Activated naive CD8-positive, alpha-beta T cell treated with anti-CD3 and anti-CD28 coated beads for 36 hours (primary cell): ENCODE data around the gene MPIG6B. TPM values are rescaled to one million over a fixed set of nuclear protein-coding genes. Genes with fewer than 3 reads are reported as not detected.
A peak's percentile ranks its signal among the peaks of the same experiment; 100 is the strongest.

ENCODE experiments used
- DNase-seq: peaks from one replicate; pipeline ENCODE4 v3.0.0; 2021
- H3K27ac Mint-ChIP-seq: one replicate; pipeline ENCODE4 v1.8.0; 2022; ENCODE audit warnings: mild to moderate bottlenecking, moderate library complexity, mixed read lengths
- H3K27me3 Mint-ChIP-seq: one replicate; pipeline ENCODE4 v1.8.0; 2022; ENCODE audit warnings: mild to moderate bottlenecking, mixed read lengths
- H3K36me3 Mint-ChIP-seq: one replicate; pipeline ENCODE4 v1.8.0; 2021; ENCODE audit warnings: mild to moderate bottlenecking, mixed read lengths
- H3K4me1 Mint-ChIP-seq: one replicate; pipeline ENCODE4 v1.8.0; 2021; ENCODE audit warnings: mixed read lengths
- H3K4me3 Mint-ChIP-seq: one replicate; pipeline ENCODE4 v1.8.0; 2022; ENCODE audit warnings: mild to moderate bottlenecking, moderate library complexity, mixed read lengths
- H3K9me3 Mint-ChIP-seq: one replicate; pipeline ENCODE4 v1.8.0; 2022; ENCODE audit warnings: mixed read lengths
- total RNA-seq, 2 experiments: library from RNA; stranded (reverse); gene quantifications; one replicate each; pipeline ENCODE4 v1.2.3, GENCODE V29; 2021

Gene MPIG6B, protein sequence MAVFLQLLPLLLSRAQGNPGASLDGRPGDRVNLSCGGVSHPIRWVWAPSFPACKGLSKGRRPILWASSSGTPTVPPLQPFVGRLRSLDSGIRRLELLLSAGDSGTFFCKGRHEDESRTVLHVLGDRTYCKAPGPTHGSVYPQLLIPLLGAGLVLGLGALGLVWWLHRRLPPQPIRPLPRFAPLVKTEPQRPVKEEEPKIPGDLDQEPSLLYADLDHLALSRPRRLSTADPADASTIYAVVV
- under 1 TPM; 0.16 to 0.56 TPM for total RNA-seq

DNA sequence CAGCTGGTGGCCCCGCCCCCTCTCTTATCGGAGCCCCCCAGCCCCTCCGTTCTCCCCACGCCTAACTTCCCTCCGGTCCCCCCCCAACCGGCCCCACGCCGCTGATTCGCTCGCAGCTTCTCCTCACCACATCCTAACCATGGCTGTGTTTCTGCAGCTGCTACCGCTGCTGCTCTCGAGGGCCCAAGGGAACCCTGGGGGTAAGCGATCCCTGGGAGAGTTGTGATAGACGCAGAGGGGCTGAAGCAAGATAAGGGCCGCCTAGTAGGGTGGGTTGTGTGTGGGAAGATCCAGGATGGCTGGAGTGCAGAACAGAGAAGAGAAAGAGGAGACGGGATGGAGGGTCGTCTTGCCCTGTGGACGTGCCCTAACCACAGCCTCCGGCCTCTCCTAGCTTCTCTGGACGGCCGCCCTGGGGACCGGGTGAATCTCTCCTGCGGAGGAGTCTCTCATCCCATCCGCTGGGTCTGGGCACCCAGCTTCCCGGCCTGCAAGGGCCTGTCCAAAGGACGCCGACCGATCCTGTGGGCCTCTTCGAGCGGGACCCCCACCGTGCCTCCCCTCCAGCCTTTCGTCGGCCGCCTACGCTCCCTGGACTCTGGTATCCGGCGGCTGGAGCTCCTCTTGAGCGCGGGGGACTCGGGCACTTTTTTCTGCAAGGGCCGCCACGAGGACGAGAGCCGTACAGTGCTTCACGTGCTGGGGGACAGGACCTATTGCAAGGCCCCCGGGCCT, at the start of gene MPIG6B:
TSS of gene MPIG6B (plus strand) at position 129 of the 735 bp plus-strand sequence. CDS start at position 140, 11 bp downstream.
- Mint-ChIP-seq H3K9me3 (no peaks in the 10 kb centered on the region), H3K27me3 (no peaks in the 10 kb centered on the region), H3K4me3 (peak within 1 kb of the TSS; percentile 12), H3K36me3 (peaks cover 4% of the 10 kb centered on the region), H3K27ac (no peak within 1 kb of the TSS), H3K4me1 (peaks cover 23% of the 10 kb centered on the region)
- DNase-seq, result no peak

DNA sequence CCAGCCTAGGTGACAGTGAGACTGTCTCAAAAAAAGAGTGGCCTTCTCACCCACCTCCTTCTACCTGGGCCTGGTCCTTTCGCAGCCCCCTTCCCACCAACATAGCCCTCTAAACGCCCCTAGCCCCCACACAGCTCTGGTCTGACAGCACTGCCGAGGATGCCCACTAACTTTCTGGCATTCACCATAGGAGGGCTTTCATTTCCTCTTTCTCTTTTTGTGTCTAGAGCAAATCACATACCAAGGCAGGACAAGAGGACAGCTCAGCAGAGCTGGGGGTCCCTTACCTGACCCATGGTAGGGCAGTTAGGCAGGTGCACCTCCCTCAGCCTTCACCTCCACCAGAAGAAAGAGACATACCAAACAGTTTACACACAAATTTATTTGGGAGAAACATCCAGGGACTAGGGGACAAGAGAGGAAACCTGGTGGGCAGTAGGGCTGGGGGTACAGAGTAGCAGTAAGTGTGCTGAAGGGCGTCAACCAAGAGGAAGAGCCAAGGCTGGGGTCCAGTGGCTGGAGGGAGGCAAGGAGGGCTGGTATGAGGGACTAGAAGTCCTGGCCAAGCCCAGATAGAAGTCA, 46.8 kb upstream of the MPIG6B start:
- no peaks in the 10 kb centered on the region for H3K9me3 Mint-ChIP-seq
- H3K36me3 Mint-ChIP-seq, result peaks cover 5% of the 10 kb centered on the region
- H3K27me3 Mint-ChIP-seq, result no peaks in the 10 kb centered on the region
- H3K4me3 Mint-ChIP-seq, result no peak overlapping the region
- H3K4me1 Mint-ChIP-seq, result peaks cover 9% of the 10 kb centered on the region
- no peak overlapping the region for H3K27ac Mint-ChIP-seq
- DNase-seq, result no peak

DNA sequence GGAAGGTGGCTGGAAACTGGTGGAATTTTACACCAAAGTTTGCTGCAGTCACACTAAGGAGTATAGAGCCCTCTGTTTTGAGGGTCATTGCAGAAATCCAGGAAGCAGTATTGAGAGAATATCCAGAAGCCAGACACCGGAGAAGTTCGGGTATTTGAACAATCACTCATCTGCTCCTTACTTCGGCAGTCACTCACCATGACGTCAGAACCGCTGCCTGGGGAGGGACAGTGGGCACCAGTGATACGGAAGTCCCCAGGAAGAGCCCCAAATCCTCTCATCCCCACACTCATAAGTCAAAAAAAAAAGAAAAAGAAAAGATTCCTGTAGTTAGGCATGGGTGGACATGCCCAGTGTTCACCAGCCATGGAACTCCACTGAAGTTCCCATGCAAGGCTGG, 46.3 kb upstream of the MPIG6B start:
- H3K4me3 Mint-ChIP-seq, result no peak overlapping the region
- H3K27ac Mint-ChIP-seq, result no peak overlapping the region
- DNase-seq, result no peak
- no peaks in the 10 kb centered on the region for H3K27me3 Mint-ChIP-seq
- H3K9me3 Mint-ChIP-seq, result no peaks in the 10 kb centered on the region
- H3K36me3 Mint-ChIP-seq, result peaks cover 7% of the 10 kb centered on the region
- H3K4me1 Mint-ChIP-seq, result peaks cover 14% of the 10 kb centered on the region

DNA sequence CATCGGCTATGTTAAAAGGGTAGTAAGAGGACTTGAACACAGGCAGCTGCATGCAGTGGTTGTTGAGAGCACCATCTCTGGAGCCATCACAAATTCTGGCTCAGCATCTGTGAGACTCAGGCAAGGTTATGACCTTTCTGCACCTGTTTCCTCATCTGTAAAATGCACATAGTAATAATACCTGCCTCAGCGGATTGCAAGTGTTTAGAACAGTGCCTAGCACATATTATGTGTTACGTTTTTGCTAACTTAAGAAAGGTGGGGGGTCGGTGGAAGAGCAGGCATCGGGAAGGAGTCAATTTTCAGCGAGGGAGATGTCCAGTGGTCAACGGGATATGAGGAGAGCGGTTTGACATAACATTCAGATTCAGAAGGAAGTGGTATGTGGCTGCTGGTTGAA, 45.2 kb upstream of the MPIG6B start:
- H3K27ac Mint-ChIP-seq, result no peak overlapping the region
- no peaks in the 10 kb centered on the region for H3K27me3 Mint-ChIP-seq
- no peaks in the 10 kb centered on the region for H3K9me3 Mint-ChIP-seq
- H3K4me1 Mint-ChIP-seq, result peaks cover 14% of the 10 kb centered on the region
- H3K4me3 Mint-ChIP-seq, result no peak overlapping the region
- no peak for DNase-seq
- H3K36me3 Mint-ChIP-seq, result peaks cover 2% of the 10 kb centered on the region

DNA sequence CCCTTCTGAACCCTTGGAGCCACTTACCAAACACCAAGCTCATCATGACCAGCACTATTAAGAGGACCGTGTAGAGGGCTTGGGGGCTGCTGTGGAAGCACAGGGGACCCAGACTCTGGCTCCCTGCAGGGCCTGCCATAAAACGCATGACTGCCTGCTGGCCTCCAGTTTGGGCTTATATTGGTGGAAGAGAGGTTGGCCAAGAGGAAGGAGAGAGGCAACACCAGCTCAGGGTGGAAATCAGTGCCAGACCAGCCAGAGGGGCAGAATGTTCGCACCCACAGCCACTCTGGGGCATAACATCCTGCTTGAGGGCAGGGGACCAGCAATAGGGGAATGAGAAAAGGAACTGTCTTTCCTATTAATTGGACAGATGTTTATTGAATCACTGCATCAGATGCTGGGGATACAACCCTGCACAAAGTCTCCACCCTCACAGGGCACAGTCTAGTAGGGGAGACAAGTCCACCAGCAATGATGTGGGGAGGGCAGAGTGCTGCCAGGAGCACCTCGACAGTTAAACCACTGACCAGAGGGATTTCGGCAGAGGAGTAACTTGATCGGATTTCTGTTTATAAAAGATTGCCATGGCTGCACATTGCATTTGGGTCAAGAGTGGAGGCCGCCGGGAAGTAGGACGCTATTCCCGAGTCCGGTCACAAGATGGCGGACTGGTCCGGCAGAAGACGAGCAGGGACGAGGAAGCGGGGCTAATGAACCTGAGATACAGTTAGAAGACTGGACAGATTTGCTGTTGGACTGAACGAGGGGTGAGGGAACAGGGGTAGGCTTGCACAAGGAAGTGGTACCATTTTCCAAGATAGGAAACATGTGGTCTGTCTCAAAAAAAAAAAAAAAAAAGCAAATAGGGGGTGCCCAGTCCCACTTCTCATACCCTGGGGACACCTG, 42.7 kb upstream of the MPIG6B start, which contains the start of gene LY6G5C:
TSS of gene LY6G5C (minus strand) at position 842 of the 909 bp plus-strand sequence. CDS start at position 148, 694 bp downstream.
- Mint-ChIP-seq H3K36me3 (peaks cover 2% of the 10 kb centered on the region), H3K9me3 (no peaks in the 10 kb centered on the region), H3K4me3 (peak within 1 kb of the TSS; percentile 65), H3K27me3 (no peaks in the 10 kb centered on the region), H3K27ac (peak within 1 kb of the TSS; percentile 8), H3K4me1 (peaks cover 14% of the 10 kb centered on the region)
- DNase-seq, result peak; percentile 61

DNA sequence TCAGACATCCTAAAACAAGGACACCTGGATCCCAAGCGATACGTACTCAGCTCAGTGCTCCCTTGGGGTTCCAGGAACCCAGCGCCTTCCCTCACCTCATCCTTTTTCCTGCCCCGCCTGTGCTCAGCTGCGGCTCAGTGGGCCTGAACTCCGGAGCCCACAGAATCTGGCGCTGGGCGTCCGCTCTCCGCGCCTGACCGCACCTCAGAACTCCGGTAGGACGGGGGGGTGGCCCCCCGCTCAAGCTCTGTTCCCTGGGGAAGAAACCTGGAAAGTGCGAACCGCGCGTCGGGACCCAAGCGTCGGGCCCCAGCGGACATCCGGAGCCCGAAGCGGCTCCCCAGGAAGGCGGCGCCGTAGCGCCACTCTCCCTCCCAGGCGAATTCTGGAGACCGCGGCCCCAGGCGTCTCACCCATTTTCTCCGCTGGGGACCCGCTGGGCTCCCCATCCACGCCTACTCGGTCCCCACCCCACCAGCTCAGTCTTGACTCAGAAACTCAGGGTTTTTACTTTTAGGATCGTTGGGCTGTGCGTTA, 42.0 kb upstream of the MPIG6B start:
- Mint-ChIP-seq H3K27ac (peak overlapping the region; percentile 8), H3K4me3 (peak overlapping the region; percentile 65), H3K4me1 (peaks cover 14% of the 10 kb centered on the region), H3K27me3 (no peaks in the 10 kb centered on the region), H3K9me3 (no peaks in the 10 kb centered on the region), H3K36me3 (peaks cover 6% of the 10 kb centered on the region)
- peak; percentile 64 for DNase-seq

DNA sequence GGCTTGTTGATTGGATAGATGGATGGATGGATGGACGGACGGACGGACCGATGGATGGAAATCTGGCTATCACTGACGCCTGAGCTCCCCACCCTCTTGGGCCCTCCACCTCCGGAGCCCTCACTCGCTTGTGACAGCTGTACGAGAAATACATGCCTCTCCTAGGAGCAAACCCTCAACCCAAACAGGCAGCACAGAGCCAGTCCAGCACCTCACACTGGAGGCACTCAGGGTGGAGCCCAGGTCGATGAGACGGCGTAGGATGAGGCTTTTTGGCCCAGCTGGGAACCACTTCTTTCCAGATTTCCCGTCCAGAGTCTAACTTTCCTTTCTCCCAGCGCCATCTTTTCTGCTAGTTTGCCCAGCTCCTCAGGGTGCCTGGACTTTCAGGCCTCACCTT, 39.6 kb upstream of the MPIG6B start:
- H3K9me3 Mint-ChIP-seq, result no peaks in the 10 kb centered on the region
- peaks cover 14% of the 10 kb centered on the region for H3K4me1 Mint-ChIP-seq
- H3K27me3 Mint-ChIP-seq, result no peaks in the 10 kb centered on the region
- no peak overlapping the region for H3K27ac Mint-ChIP-seq
- H3K4me3 Mint-ChIP-seq, result no peak overlapping the region
- DNase-seq, result no peak
- H3K36me3 Mint-ChIP-seq, result peaks cover 6% of the 10 kb centered on the region

DNA sequence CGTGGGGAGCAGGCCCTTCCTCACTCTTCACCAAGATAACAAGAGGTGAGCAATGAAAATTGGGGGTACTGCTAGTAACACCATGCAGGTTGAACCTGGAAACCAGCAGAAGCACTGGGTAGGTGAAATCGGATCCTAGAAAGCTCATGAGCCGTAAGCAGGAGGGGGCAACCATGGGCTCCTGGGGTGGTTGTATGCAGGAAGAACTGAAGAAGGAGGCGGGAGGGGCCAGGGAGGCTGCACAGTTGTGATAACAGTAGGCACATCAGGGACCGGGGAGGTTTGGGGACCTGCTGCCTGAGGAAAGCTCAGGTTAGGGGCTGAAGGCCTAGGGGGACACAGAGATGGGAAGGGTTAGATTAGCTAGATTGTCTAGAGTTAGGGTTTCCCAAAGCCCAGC, 36.7 kb upstream of the MPIG6B start:
- no peaks in the 10 kb centered on the region for H3K9me3 Mint-ChIP-seq
- peaks cover 6% of the 10 kb centered on the region for H3K4me1 Mint-ChIP-seq
- H3K27ac Mint-ChIP-seq, result no peak overlapping the region
- H3K4me3 Mint-ChIP-seq, result no peak overlapping the region
- no peaks in the 10 kb centered on the region for H3K27me3 Mint-ChIP-seq
- peaks cover 5% of the 10 kb centered on the region for H3K36me3 Mint-ChIP-seq
- no peak for DNase-seq

DNA sequence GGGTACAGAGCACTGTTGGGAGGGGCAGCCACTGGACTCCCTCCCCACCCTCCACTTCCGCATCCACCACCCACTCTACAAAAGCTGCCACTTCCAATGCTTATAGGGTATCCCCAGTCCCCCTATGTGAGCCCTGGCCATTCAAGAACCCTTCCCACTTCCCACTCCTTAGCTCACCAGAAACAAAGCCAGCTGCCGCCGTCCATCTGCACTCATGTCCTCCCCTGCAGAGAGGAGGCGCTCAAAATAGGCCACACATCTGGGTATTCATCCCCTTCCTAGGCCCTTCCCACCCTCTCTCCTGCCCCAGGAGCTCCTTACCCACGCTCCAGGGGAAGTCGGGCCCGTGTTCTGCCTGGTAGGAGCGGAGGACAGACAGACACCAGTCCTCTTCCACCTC, 35.9 kb upstream of the MPIG6B start:
- Mint-ChIP-seq H3K9me3 (no peaks in the 10 kb centered on the region), H3K36me3 (peaks cover 4% of the 10 kb centered on the region), H3K4me3 (no peak overlapping the region), H3K27me3 (no peaks in the 10 kb centered on the region), H3K4me1 (peaks cover 2% of the 10 kb centered on the region), H3K27ac (no peak overlapping the region)
- no peak for DNase-seq

DNA sequence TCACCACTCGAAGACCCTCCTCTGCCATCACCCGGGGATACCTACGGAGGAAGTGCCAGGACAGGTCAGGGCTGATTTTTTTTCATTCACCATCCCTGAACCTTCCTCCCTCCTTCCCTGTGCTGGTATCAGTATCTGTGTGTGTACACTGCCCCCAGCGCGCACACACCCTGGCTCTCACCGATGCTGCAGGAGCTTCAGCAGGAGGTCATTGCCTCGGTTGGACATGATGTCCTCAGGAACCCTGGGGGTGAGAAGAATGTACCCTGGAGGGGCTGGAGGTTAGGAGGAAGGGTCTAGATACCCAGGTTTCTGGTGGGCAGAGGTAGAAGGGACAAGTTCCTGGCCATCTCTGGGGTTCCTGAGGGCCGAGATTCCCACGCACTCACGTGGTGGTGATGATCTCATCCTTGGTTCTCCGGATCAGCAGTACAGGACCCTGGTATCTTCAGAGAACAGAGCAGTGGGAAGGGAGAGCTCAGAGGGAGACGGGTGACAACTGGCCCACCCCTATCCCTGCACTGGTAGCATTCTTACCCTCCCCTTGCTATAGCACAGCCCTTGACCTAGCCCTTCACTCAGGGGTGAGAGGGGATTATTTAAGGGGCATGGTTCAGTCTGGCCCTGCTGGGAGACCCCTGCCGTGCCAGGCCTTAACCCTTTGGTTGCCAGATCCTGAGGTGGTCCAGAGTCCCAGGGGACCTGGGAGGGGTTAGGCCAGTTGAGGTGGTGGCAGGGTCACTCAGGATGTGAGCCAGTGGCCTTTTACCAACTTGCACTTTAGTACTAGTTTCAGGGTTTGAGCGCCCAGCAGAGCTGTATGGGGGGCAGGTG, 35.1 kb upstream of the MPIG6B start:
- Mint-ChIP-seq H3K27me3 (no peaks in the 10 kb centered on the region), H3K36me3 (peaks cover 8% of the 10 kb centered on the region), H3K4me3 (no peak overlapping the region), H3K9me3 (no peaks in the 10 kb centered on the region), H3K4me1 (peaks cover 2% of the 10 kb centered on the region), H3K27ac (no peak overlapping the region)
- no peak for DNase-seq

DNA sequence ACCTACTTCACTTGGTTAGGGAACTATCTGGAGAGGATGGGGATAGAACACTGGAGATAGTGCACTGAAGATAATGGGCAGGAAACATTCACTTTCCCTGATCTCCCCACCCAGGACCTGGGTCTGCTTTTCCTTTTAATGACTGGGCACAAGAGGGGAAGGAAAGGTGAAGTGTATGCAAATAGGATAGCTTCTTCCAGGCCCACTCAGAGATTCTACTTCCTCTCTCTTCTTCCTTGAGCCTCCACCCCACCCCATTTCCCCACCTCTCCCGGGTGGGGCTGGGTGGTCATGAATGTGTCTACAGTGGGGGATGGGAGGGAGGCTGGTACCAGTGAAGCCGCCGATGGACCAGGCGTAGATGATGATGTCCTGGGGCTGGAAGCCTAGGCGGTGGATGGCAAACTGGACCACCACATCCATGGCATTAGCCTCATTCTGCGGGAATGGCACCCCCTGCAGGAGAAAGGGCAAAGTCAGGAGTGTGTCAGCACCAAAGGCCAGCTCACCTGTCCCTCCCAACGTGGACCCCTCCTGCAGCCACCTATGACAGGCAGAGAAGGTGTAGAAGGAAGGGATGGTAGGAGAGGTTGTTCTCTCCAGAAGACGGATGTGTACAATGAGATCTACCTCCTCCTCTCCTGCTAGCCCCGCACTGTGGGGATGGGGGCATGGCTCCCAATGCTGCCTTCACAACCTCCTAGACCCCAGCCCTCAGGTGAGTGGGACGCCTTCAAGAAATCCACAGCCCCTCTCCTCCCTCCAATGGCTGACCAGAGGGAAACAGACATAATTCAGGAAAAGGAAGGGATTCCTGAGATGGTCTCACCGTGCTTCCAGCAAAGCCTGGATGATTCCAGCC, 33.7 kb upstream of the MPIG6B start:
- Mint-ChIP-seq H3K27ac (peak overlapping the region; percentile 16), H3K27me3 (no peaks in the 10 kb centered on the region), H3K36me3 (peaks cover 11% of the 10 kb centered on the region), H3K9me3 (no peaks in the 10 kb centered on the region), H3K4me1 (peaks cover 2% of the 10 kb centered on the region), H3K4me3 (no peak overlapping the region)
- no peak for DNase-seq

DNA sequence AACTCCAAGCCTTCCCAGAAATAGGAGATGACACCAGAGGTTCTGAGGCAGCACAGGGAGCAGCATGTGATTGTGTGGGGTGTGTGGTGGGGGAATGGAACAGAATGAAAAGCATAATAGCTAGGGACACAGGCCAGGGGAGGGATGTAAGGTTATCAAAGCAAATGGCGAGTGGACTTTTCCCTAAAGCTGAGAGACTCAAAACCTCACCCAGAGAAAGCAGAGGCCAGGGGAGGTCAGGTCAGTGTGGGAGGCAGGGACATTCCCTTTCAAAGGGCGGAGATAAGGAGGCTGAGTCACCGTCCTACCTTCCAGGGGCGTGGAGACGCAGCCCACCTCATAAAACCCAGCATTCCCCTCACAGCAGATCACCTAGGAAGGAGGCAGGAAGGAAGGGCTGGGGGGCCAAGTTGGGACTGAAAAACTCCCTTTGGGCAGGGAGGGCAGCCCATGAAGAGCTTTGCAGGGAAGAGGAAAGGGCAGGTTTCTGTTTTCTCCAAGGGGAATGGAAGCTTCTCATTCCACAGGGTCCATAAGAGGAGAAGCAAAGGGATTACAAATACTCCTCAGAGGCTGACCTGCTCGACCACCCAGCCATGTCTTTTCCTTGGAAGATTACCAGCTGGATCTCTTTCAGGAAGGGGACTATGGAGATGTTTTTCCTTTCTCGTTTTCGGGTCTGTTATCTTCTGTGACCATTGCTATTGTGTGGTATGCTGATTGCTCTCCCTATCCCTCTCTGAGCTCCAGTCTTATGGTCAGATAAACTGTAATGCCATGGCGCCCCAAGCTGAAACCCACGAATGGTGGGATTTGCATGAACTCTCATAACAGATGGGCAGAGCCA, 32.7 kb upstream of the MPIG6B start:
- Mint-ChIP-seq H3K9me3 (no peaks in the 10 kb centered on the region), H3K4me3 (no peak overlapping the region), H3K27ac (peak overlapping the region; percentile 40), H3K4me1 (peaks cover 2% of the 10 kb centered on the region), H3K36me3 (peaks cover 11% of the 10 kb centered on the region), H3K27me3 (no peaks in the 10 kb centered on the region)
- no peak for DNase-seq
